C4-2B (cell line): Measurements from ENCODE around the gene COMT.

Experiments
- CTCF ChIP-seq: fragments of 450-650 bp; conservative IDR thresholded peaks from 2 replicates; pipeline ENCODE4 v1.5.1; 2017; ENCODE audit warnings: mild to moderate bottlenecking
- ZFX ChIP-seq: fragments of 450-650 bp; IDR thresholded peaks from 2 replicates; pipeline ENCODE4 v1.6.1; 2017

- TF ChIP-seq CTCF (no peak), ZFX (no peak)
Observed at GRCh38 chr22:19964701-19965386, 23.3 kb downstream of the COMT start.
